Peyer's patch (tissue), 4 donors: ENCODE data around the gene RASGRP4.
A peak's percentile ranks its signal among the peaks of the same experiment; 100 is the strongest.

Experiments
- CTCF ChIP-seq, 6 experiments: fragments of 450-650 bp in 4 of 6; fragments of 200-600 bp in 2 of 6; sonication (generic) in 1 of 6; IDR thresholded peaks; one replicate each; pipeline ENCODE4 v1.5.1; 2017 to 2019; ENCODE audit warnings: antibody characterized with exemption in 6 of 6, mild to moderate bottlenecking in 3 of 6, moderate library complexity in 1 of 6
- POLR2A ChIP-seq, 2 donors: fragments of 450-650 bp; IDR thresholded peaks; one replicate each; pipeline ENCODE4 v1.5.1; 2017; ENCODE audit warnings: antibody characterized with exemption in 2 of 2, mild to moderate bottlenecking in 2 of 2, moderate library complexity in 2 of 2

GRCh38 chr19:38392707-38393308, 33.2 kb downstream of the RASGRP4 start:
- peak in 1 of 2 donors; percentile 15 for TF ChIP-seq POLR2A (IDR thresholded peaks at IDR 0.05)
- no peak for TF ChIP-seq CTCF (IDR thresholded peaks at IDR 0.05)
